HG03045 (cell line): ENCODE measurements around the gene CDC123.
A peak's percentile ranks its signal among the peaks of the same experiment; 100 is the strongest.
"Not testable (repeated sequence)": the region's sequence is repeated elsewhere in the genome, so short reads cannot be mapped to it uniquely, and the experiment has no call there.

Source experiments
- ATAC-seq: cut with Tn5 transposase; IDR thresholded peaks from one replicate; pipeline ENCODE4 v1.9.1; 2021; ENCODE audit warnings: mild to moderate bottlenecking, moderate library complexity; ENCODE audit not compliant: unreplicated experiment

CDC123 gene

GRCh38 chr10:12188656-12189055 lies 7.3 kb upstream of the CDC123 start:
- no peak for ATAC-seq

- no peak for ATAC-seq
These were observed 6.6 kb upstream of the CDC123 start for GRCh38 chr10:12189426-12189825.

- ATAC-seq: no peak
These were observed 4.3 kb upstream of the CDC123 start for GRCh38 chr10:12191715-12192114.

GRCh38 chr10:12193193-12193592 lies 2.8 kb upstream of the CDC123 start:
- ATAC-seq: no peak

GRCh38 chr10:12194752-12195271 lies 1.2 kb upstream of the CDC123 start:
- no peak for ATAC-seq

GRCh38 chr10:12195281-12195602 lies 746 bp upstream of the CDC123 start:
- peak; percentile 11 for ATAC-seq

- no peak for ATAC-seq
These were observed 683 bp downstream of the CDC123 start for GRCh38 chr10:12196531-12197211.

GRCh38 chr10:12198156-12198555 lies 2.2 kb downstream of the CDC123 start:
- ATAC-seq: no peak

GRCh38 chr10:12200850-12201249 lies 4.9 kb downstream of the CDC123 start:
- ATAC-seq: no peak

- ATAC-seq: no peak
These were observed 5.6 kb downstream of the CDC123 start for GRCh38 chr10:12201543-12201942.

GRCh38 chr10:12202226-12202625 lies 6.2 kb downstream of the CDC123 start:
- no peak for ATAC-seq

GRCh38 chr10:12205082-12205481 lies 9.1 kb downstream of the CDC123 start:
- no peak for ATAC-seq

GRCh38 chr10:12207114-12207513 lies 11.1 kb downstream of the CDC123 start:
- no peak for ATAC-seq

GRCh38 chr10:12208460-12208859 lies 12.5 kb downstream of the CDC123 start:
- ATAC-seq: no peak

GRCh38 chr10:12212454-12212853 lies 16.5 kb downstream of the CDC123 start:
- no peak for ATAC-seq

- no peak for ATAC-seq
These were observed 17.6 kb downstream of the CDC123 start for GRCh38 chr10:12213621-12214020.

GRCh38 chr10:12214093-12214492 lies 18.1 kb downstream of the CDC123 start:
- no peak for ATAC-seq

- ATAC-seq: no peak
These were observed 18.8 kb downstream of the CDC123 start for GRCh38 chr10:12214763-12215218.

- no peak for ATAC-seq
These were observed 23.0 kb downstream of the CDC123 start for GRCh38 chr10:12218991-12219390.

GRCh38 chr10:12221323-12222298 lies 25.6 kb downstream of the CDC123 start:
- no peak for ATAC-seq

- no peak for ATAC-seq
These were observed 29.5 kb downstream of the CDC123 start for GRCh38 chr10:12225444-12225843.

- ATAC-seq: not testable (repeated sequence)
These were observed 30.4 kb downstream of the CDC123 start for GRCh38 chr10:12226438-12226837.
